Measurements from ENCODE around the gene AFDN.
"Not testable (repeated sequence)": the region's sequence is repeated elsewhere in the genome, so short reads cannot be mapped to it uniquely, and the experiment has no call there.

Gene AFDN

GRCh38 chr6:167951781-167952511 lies 125.2 kb downstream of the AFDN start:
- no peak for DNase-seq (ENCODE audit: low spot score)

DNA sequence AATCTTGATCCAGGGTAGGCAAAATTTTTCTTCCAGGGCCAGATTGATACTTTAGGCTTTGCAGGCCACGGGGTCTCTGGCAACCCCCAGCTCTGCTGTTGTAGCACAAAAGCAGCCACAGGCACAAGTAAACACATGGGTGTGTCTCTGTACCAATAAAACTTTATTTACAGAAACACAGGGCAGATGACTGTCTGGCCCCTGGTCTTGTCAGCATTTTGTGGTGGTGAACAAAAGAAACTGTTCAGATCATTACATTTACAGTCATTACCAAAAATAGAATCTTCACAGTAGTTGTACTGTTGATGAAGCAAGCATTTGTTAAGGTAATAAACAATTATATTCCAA lies 125.8 kb downstream of the AFDN start:
- DNase-seq (ENCODE audit: low spot score): no peak

GRCh38 chr6:167953551-167953950 lies 126.8 kb downstream of the AFDN start:
- DNase-seq (ENCODE audit: low spot score): no peak

DNA sequence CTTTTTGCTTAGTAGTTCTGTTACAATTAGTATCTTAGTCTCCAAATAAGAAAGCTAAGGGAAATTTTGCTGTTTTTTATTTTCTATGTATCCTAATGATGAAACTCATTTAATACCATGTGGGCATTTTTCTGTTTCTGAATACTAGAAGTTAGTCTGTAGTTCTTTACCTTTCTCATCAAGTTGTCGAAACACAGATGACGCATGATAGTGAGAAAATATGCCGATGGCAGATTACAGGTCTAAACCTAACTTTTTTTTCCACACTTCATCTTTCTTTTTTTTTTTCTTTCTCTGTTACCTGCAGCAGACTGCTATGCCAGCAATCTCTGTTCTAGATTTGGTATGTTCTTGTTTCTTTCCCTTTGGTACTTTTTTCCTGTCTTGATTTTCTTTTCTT lies 127.4 kb downstream of the AFDN start:
- no peak for DNase-seq (ENCODE audit: low spot score)

DNA sequence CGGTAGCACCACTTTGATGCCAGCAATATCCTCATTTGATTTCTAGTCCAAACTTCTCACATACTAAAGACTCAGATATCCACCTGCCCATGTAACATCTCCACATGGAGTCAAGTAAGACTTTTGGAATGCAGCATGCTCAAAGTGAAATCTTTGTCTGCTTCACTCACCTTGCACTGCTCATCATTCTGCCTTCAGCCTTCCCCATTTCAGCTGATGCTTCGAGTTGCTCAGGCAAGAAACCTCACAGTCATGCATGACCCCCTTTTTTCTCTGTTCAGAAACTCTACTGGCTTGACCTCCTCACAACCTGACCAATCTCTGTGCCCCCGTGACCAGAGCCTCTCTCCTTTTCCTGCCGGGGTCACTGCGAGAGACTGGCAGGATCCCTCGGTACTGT lies 129.8 kb downstream of the AFDN start:
- DNase-seq (ENCODE audit: low spot score): no peak

DNA sequence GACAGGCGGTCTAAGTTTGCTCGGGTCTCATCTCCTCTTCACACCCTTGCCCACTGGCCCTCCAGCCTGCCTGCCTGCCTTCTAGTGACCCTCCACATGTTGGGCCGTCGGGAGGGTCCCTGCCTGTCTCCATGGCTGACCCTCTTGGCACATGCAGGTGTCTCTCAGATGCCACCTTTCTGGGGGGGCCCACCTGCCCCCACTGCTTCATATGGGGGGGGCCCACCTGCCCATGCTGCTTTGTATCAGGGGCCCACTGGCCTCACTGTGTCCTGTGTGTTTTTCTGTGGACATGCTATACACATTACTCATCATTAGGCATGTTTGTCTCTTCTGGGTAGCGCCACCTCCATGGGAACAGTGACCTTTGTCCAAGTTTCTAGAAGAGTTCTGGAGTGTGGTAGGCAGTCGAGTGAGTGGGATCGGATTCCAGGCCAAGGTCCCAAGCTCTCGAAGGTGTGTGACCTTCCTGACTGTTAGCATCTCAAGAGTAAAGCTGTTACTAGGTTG lies 130.3 kb downstream of the AFDN start:
- no peak for DNase-seq (ENCODE audit: low spot score)

DNA sequence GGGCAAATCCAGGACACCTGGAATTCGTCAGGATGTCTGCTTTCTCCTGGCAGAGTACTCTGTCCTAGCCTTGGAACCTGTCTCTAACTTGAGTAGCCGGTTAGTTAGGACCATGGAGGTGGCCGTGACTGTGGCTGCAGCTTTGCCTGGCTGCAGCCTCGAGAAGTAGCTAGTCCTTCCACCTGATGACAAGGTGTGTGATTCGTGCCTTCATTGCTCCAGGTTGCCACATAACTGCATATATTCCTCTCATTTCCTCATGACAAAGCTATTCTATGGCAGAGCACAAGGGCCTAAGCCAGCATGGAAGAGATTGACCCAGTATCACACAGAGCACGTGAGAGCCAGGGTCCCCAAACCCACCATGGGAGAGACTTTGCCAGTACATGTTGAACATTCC lies 130.9 kb downstream of the AFDN start:
- DNase-seq (ENCODE audit: low spot score): no peak

DNA sequence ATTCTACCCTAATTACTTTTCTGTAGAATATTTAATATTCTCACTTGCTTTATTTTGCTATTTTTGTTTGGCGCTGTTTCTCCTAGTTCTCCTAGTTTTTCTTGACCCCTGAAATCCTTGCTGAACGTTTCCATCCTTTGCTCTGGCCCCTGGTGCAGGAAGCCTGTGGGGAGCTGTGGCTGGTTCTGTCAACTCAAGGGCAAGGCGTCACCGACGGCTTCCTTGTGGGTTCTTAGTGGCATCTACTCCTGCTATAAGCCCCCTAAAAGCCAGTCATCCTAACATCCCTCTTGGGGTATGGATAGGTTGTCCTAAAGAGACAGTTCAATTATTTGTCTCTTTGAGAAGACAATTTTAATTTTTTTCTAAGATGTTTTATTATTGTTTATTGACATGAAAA lies 133.9 kb downstream of the AFDN start:
- DNase-seq (ENCODE audit: low spot score): no peak

DNA sequence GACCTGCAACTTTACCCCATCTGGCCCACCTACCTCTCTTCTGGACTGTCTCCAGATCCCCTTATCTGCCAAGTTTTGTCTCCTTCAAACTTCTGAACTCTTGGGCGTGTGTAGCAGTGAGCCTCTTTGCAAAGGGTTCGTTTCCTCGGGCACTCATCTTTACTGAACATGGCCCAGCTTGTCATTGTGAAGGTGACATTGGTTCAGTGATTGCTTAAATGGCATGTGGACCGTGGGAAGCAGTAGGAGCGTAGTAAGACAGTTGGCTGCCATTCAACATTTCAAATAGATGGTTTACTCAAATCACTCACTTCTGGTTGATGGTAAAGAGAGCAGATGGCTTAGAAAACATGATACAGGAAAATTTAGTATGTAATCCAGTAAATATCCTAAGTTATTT lies 136.0 kb downstream of the AFDN start:
- DNase-seq (ENCODE audit: low spot score): no peak

DNA sequence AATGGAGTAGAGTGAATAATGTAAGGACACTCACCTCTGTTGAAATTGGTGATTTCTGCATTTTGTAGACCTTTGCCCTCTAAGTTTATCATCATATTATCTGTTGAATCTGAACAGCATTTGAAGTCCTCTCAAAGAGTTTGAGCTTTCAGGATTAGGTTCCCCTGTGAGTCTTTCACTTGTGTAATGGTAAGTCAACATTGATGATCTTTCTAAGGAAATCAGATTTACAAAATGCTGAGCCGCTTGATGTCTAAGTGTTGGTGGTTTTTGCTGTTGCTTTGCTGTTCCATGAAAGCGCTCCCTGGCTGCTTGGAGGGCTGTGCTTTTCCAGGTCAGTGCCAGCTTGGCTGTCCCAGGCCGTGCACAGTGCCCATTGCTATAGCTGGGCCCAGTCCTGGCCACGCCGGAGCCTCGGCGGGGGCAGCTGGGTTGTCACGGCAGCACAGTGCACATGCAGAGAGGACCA lies 136.9 kb downstream of the AFDN start:
- no peak for DNase-seq (ENCODE audit: low spot score)

GRCh38 chr6:167965592-167966539 lies 139.2 kb downstream of the AFDN start:
- DNase-seq (ENCODE audit: low spot score): no peak

DNA sequence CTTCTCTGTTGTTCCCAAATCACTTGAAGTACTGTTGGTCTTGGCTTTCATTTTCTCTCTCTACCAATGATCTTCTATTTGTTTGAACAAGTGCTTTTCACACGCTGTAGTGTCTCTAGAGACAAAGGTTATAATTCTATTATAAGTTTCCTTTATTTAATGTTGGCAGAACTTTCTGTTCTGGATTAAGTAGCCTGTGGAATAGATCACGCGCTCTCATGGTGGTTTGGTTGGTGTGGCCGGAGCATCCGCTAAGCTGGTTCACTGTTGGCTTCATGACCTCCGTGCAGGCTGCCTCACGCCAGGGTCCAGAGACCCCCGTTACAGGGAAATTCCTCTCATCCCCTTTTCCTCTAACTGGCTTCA lies 139.8 kb downstream of the AFDN start:
- no peak for DNase-seq (ENCODE audit: low spot score)

DNA sequence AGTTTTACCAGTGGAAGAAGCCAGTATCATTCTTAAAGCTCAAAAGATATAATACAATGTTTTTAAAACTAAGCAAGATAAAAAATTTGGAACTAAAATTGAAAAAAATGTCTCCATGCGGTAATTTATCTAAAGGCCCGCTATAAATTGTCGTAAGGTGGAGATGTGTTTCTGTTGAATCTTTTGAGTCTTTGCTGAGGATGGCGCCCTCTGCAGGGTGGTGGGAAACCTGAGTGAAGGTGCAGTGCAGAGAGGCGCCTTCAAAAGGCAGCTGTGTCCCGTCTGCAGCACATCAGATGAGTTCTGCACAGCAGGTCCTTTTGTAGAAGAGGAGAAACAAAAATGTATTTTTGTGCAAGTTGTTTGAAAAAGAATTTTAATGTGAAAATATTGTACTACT lies 141.4 kb downstream of the AFDN start:
- peak; percentile 65 for DNase-seq (ENCODE audit: low spot score)

- DNase-seq (ENCODE audit: low spot score): no peak
Measured at GRCh38 chr6:167970230-167970629, 143.5 kb downstream of the AFDN start.

DNA sequence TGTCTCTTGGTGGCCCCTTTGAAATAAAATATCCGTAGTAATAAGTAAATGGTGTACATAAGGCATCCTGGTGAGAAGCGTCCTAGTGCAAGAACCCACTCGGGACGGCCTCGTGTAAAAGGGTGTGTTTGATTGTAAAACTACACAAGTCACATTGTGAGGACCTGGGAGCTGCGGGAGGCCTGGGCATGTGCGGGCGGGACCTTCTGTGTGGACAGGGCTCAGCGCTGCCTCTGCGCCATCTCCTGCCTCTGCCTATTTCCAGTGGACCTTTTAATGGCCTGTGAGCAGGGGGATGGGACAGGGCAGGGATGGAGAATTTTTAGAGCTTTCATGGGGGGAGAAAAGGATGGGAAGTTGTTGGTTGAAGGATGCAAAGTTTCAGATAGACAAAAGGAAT lies 145.5 kb downstream of the AFDN start:
- no peak for DNase-seq (ENCODE audit: low spot score)

DNA sequence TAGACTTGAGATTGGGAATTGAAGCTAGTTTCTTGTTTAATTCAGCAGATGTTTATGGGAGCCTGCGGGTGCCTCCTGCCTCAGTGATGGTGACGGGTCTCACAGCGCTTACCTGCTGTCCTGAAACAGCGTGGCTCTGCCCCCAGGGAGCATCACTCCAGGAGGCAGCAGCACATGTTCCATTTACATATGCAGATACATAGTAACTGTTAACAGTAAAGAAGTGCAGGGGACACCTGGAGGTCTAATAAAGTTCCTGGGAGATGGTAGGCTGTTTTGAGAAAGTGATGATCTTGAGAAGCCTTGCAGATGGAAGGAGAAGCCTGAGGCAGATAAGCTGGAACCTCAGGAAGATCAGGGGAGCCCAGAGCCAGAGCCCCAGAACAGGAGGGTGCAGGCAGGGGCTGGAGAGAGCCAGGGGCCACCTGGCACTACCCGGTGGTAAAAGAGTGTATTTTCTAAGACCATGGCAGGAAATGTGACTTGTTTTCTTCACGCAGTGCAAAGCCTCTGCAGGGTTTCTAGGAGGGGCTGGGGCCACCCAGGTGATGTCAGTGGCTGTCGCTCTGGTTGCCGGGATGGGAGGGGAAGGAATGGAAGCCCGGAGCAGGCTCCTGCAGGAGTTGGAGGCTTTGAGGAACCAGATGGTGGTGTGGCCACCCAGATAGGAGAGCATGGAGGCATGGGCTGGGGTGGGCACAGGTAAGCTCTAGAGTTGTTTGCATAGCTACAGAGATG lies 146.6 kb downstream of the AFDN start:
- peak; percentile 40 for DNase-seq (ENCODE audit: low spot score)

- no peak for DNase-seq (ENCODE audit: low spot score)
Measured at GRCh38 chr6:167974640-167975344, 148.1 kb downstream of the AFDN start.

DNA sequence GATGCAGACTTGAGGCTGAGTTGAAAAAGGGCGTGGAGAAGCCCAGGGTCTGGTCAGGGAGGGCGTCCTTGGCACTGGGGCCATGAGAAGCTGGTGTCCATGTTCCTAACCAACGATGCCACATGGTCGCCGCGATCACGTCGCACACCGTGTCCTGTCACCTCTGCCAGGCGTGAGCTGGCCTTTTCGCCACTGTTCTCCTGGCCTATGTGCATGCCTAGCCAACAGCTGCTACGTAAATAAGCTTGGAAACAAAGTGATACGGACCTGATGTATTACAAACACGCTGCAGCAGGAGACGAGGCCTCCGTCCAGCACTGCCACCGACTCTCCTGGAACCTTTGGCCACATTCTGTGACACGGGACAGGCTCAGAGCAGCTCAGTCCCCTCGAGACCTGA lies 148.7 kb downstream of the AFDN start:
- DNase-seq (ENCODE audit: low spot score): no peak

- not testable (repeated sequence) for DNase-seq (ENCODE audit: low spot score)
Measured at GRCh38 chr6:167976116-167976657, 149.5 kb downstream of the AFDN start.

GRCh38 chr6:167976708-167977107 lies 150.0 kb downstream of the AFDN start:
- no peak for DNase-seq (ENCODE audit: low spot score)

GRCh38 chr6:167977717-167978467 lies 151.2 kb downstream of the AFDN start:
- DNase-seq (ENCODE audit: low spot score): no peak
